GM12878 (cell line): ENCODE measurements around the gene DHRS7C. TPM values are rescaled to one million over a fixed set of nuclear protein-coding genes. Genes with fewer than 3 reads are reported as not detected.

Source experiments
- ATAC-seq: fragments of 200-7000 bp; cut with Tn5 transposase; 3 replicates; pipeline ENCODE4 v1.9.1; 2020; ENCODE audit warnings: mild to moderate bottlenecking, moderate library complexity
- BruUV-seq: library from RNA; stranded (reverse); fragments of 400-500 nt; replicated peaks from 2 replicates; lab custom pipeline; 2021; lab: Mats Ljungman, UMichigan
- CTCF ChIA-PET: fragments of 300-600 bp; sonication (Branson Sonifier 250); formaldehyde crosslinking; extraction: SDS; loops from one replicate; lab custom pipeline; 2021; ENCODE audit warnings: inconsistent platforms; lab: Yijun Ruan, JAX
- POLR2A ChIA-PET: fragments of 350-600 bp; formaldehyde crosslinking; extraction: SDS; loops from one replicate; lab custom pipeline; 2021; ENCODE audit warnings: inconsistent platforms; lab: Charles Lee
- RAD21 ChIA-PET: fragments of 300-600 bp; sonication (Branson Sonifier 250); formaldehyde crosslinking; loops from one replicate; lab custom pipeline; 2023; ENCODE audit warnings: antibody characterized with exemption; ENCODE audit not compliant: unreplicated experiment; lab: Charles Lee
- SMC1A ChIA-PET: fragments of 300-600 bp; sonication (Branson Sonifier 250); formaldehyde crosslinking; loops from one replicate; lab custom pipeline; 2023; ENCODE audit not compliant: unreplicated experiment, uncharacterized antibody; lab: Charles Lee
- DNase-seq: peaks from one replicate; pipeline ENCODE4 v3.0.0-alpha.2; 2011; ENCODE audit warnings: low read depth, low spot score
- FAIRE-seq: peaks from 3 replicates; lab custom pipeline; 2011; peaks lifted over from hg19 to GRCh38; lab: Jason Lieb, UNC
- H2AFZ ChIP-seq: 2 replicates; pipeline ENCODE4 v1.6.0; 2011; ENCODE audit warnings: low read depth, low read length, control low read depth; ENCODE audit not compliant: control insufficient read depth
- H3K27ac ChIP-seq: 2 replicates; pipeline ENCODE4 v1.5.1; 2011; ENCODE audit warnings: control low read depth; ENCODE audit not compliant: control insufficient read depth, insufficient read depth
- H3K27me3 ChIP-seq, 2 experiments: replicated peaks in 1 of 2; 2 replicates each; pipeline versions ENCODE4 v1.6.0 to v1.6.1; 2011; ENCODE audit warnings: low read length in 1 of 2; ENCODE audit not compliant: control insufficient read depth in 2 of 2, insufficient read depth in 2 of 2
- H3K36me3 ChIP-seq, 2 experiments: 2 replicates each; pipeline ENCODE4 v1.5.1; 2011; ENCODE audit warnings: low read length in 1 of 2; ENCODE audit not compliant: control insufficient read depth in 2 of 2, insufficient read depth in 2 of 2
- H3K4me1 ChIP-seq: 2 replicates; pipeline ENCODE4 v1.6.1; 2011; ENCODE audit warnings: mild to moderate bottlenecking, low read length, moderate library complexity, mixed read lengths; ENCODE audit not compliant: control insufficient read depth, insufficient read depth
- H3K4me2 ChIP-seq: 2 replicates; pipeline ENCODE4 v1.6.0; 2011; ENCODE audit warnings: control low read depth; ENCODE audit not compliant: control insufficient read depth, insufficient read depth
- H3K4me3 ChIP-seq: fragments of 200-600 bp; sonication (generic); 2 replicates; pipeline ENCODE4 v1.5.1; 2016
- H3K79me2 ChIP-seq: 2 replicates; pipeline ENCODE4 v1.6.0; 2011; ENCODE audit warnings: low read length; ENCODE audit not compliant: control insufficient read depth, insufficient read depth
- H3K9ac ChIP-seq: 2 replicates; pipeline ENCODE4 v1.8.0; 2011; ENCODE audit warnings: low read length, control low read depth, mixed read lengths; ENCODE audit not compliant: control insufficient read depth, insufficient read depth
- H3K9me3 ChIP-seq: replicated peaks from 3 replicates; pipeline ENCODE4 v1.5.1; 2011; ENCODE audit warnings: mild to moderate bottlenecking, low read length; ENCODE audit not compliant: control insufficient read depth, insufficient read depth
- H4K20me1 ChIP-seq: 2 replicates; pipeline ENCODE4 v1.6.0; 2011; ENCODE audit not compliant: control insufficient read depth, insufficient read depth
- TARDBP ChIP-seq: IDR thresholded peaks from 2 replicates; pipeline ENCODE4 v1.6.1; 2016; ENCODE audit warnings: borderline replicate concordance
- WGBS: methylation state at CpG from one replicate; pipeline ENCODE4 v1.1.6; 2016; ENCODE audit warnings: low lambda C conversion rate; ENCODE audit not compliant: insufficient replicate concordance, insufficient coverage; ENCODE audit errors: missing lambda C conversion rate; 5-methylcytosine and 5-hydroxymethylcytosine counted together
- in situ Hi-C: fragments of 300-500 bp; cut with MboI; formaldehyde crosslinking; loops from 9 replicates; pipeline ENCODE4 v1.14.3; 2018; ENCODE audit warnings: mixed read lengths
- intact Hi-C: fragments of 100-400 bp; cut with micrococcal nuclease; formaldehyde crosslinking; loops from one replicate; pipeline ENCODE4 v1.14.2; 2022; ENCODE audit not compliant: unreplicated experiment
- polyA plus RNA-seq, 11 experiments: library from polyadenylated mRNA; depleted of rRNA in 4 of 11; unstranded in 6 of 11; stranded (reverse) in 5 of 11; fragments of >200 nt; fragmentation: Nextera tagmentation in 4 of 11; fragmentation: Illumina TruSeq in 1 of 11; extraction: Ambion mirVana in 4 of 11; extraction: Trizol in 1 of 11; gene quantifications; 1 replicate in 1 of 11; 2 replicates in 10 of 11; pipeline versions ENCODE4 v1.2.1 to v1.2.3, GENCODE V29; 2011 to 2016; ENCODE audit warnings: inconsistent platforms in 2 of 11, missing spikeins in 2 of 11, low read depth in 1 of 11
- total RNA-seq, 4 experiments: library from RNA; depleted of rRNA in 3 of 4; stranded (reverse); fragments of >200 nt in 3 of 4; fragmentation: Illumina TruSeq in 1 of 4; extraction: Trizol in 1 of 4; gene quantifications; 2 replicates each; pipeline versions ENCODE4 v1.2.1 to v1.2.3, GENCODE V29; 2013 to 2021
- TF ChIP-seq, protein P1 (sequence below): IDR thresholded peaks from 2 replicates; pipeline ENCODE4 v1.6.1; 2011; ENCODE audit warnings: mild to moderate bottlenecking, low read depth, low read length, moderate library complexity; ENCODE audit not compliant: insufficient replicate concordance
- TF ChIP-seq, protein P2 (sequence below): fragments of 450-650 bp; IDR thresholded peaks from 2 replicates; pipeline ENCODE4 v1.6.1; 2018; ENCODE audit warnings: mild to moderate bottlenecking, low read depth, moderate library complexity; ENCODE audit not compliant: partially characterized antibody
- TF ChIP-seq, protein P3 (sequence below): IDR thresholded peaks from 2 replicates; pipeline ENCODE4 v1.6.1; 2011; ENCODE audit warnings: borderline replicate concordance, low read depth, mild to moderate bottlenecking, moderate library complexity, low read length; ENCODE audit not compliant: insufficient read depth, poor library complexity, severe bottlenecking

DHRS7C gene
- total and polyA plus RNA-seq, 10 of the 15 experiments (the other 5 are each of a cell fraction or from before 2014, with no cell fraction given), result not detected

DNA sequence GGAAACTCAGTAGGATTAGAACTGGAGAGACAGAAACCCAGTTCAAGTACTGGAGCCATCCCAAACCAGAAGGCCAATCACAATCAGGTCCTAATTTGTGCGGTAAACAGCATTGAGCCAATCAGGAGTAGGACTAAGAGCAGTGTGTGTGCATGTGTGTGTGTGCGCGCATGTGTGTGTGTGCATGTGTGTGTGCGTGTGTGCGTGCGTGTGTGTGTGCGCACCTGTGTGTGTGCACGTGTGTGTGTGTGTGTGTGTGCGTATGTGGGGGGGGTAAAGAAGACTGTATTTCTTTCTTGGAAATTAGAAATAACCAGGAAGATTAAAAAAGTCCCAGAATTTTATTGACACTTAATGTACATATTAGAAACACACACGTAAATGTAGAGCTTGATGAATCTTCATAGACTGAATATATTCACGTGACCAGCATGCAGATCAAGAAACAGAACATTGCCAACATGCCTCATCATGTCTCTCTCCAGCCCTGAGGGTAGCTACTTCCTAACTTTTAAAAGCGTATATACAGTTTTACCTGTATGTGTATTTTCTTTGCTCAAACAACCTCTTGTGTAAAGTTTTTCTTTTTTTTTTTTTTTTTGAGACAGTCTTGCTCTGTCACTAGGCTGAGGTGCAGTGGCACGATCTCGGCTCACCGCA lies 919 bp upstream of the DHRS7C start:
- ChIA-PET RAD21 (no interaction called here), CTCF (no interaction called here)
- in situ Hi-C loops, result no loop called here

More for the DNA sequence above, 919 bp upstream of the DHRS7C start:
- FAIRE-seq (no peak), ATAC-seq (no peak), DNase-seq (no peak)
- no TSS peak for BruUV-seq
- intact Hi-C loops, result no loop called here
- no peak for TF ChIP-seq TARDBP
- TF ChIP-seq, protein P1, sequence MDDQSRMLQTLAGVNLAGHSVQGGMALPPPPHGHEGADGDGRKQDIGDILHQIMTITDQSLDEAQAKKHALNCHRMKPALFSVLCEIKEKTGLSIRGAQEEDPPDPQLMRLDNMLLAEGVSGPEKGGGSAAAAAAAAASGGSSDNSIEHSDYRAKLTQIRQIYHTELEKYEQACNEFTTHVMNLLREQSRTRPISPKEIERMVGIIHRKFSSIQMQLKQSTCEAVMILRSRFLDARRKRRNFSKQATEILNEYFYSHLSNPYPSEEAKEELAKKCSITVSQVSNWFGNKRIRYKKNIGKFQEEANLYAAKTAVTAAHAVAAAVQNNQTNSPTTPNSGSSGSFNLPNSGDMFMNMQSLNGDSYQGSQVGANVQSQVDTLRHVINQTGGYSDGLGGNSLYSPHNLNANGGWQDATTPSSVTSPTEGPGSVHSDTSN, result peak; percentile 4
- TF ChIP-seq, protein P2, sequence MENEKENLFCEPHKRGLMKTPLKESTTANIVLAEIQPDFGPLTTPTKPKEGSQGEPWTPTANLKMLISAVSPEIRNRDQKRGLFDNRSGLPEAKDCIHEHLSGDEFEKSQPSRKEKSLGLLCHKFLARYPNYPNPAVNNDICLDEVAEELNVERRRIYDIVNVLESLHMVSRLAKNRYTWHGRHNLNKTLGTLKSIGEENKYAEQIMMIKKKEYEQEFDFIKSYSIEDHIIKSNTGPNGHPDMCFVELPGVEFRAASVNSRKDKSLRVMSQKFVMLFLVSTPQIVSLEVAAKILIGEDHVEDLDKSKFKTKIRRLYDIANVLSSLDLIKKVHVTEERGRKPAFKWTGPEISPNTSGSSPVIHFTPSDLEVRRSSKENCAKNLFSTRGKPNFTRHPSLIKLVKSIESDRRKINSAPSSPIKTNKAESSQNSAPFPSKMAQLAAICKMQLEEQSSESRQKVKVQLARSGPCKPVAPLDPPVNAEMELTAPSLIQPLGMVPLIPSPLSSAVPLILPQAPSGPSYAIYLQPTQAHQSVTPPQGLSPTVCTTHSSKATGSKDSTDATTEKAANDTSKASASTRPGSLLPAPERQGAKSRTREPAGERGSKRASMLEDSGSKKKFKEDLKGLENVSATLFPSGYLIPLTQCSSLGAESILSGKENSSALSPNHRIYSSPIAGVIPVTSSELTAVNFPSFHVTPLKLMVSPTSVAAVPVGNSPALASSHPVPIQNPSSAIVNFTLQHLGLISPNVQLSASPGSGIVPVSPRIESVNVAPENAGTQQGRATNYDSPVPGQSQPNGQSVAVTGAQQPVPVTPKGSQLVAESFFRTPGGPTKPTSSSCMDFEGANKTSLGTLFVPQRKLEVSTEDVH, result no peak
- TF ChIP-seq, protein P3, sequence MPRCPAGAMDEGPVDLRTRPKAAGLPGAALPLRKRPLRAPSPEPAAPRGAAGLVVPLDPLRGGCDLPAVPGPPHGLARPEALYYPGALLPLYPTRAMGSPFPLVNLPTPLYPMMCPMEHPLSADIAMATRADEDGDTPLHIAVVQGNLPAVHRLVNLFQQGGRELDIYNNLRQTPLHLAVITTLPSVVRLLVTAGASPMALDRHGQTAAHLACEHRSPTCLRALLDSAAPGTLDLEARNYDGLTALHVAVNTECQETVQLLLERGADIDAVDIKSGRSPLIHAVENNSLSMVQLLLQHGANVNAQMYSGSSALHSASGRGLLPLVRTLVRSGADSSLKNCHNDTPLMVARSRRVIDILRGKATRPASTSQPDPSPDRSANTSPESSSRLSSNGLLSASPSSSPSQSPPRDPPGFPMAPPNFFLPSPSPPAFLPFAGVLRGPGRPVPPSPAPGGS, result peak; percentile 71
- WGBS, result 65% methylated on average over 12 of the region's 15 CpGs
- H3K9ac ChIP-seq, result no peak overlapping the region
- no peaks in the 10 kb centered on the region for H3K79me2 ChIP-seq
- no peak overlapping the region for H2AFZ ChIP-seq
- no peaks in the 10 kb centered on the region for H3K9me3 ChIP-seq
- no peak overlapping the region for H3K27ac ChIP-seq
- H3K27me3 ChIP-seq, result no peaks in the 10 kb centered on the region
- H3K4me2 ChIP-seq, result no peak overlapping the region
- H3K4me3 ChIP-seq, result no peak overlapping the region
- H3K4me1 ChIP-seq, result no peaks in the 10 kb centered on the region
- no peaks in the 10 kb centered on the region for H3K36me3 ChIP-seq
- H4K20me1 ChIP-seq, result no peaks in the 10 kb centered on the region
- ChIA-PET POLR2A (no interaction called here), SMC1A (no interaction called here)
